GM19463 (cell line): ENCODE measurements around the gene CEP152.

Experiments used
- ATAC-seq: cut with Tn5 transposase; IDR thresholded peaks from one replicate; pipeline ENCODE4 v1.9.1; 2021; ENCODE audit warnings: mild to moderate bottlenecking, moderate library complexity; ENCODE audit not compliant: unreplicated experiment

CEP152 gene

DNA sequence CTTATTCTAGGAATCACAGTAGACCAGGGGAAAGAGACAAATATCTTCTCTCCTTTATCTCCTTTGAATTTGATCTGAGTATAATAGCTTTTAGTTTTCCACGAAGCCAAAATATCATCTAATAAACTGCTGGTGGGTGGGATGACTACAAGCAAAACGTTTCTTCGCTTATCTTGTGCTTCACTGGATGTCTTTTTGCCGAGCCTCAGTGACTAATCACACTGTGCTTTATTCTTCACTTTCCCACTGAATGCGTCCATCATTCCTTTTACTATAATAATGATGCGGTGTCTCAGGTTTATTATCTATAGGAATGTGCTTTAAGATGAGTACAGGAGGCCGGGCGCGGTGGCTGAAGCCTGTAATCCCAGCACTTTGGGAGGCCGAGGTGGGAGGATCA is 32.5 kb downstream of the CEP152 start:
- no peak for ATAC-seq

DNA sequence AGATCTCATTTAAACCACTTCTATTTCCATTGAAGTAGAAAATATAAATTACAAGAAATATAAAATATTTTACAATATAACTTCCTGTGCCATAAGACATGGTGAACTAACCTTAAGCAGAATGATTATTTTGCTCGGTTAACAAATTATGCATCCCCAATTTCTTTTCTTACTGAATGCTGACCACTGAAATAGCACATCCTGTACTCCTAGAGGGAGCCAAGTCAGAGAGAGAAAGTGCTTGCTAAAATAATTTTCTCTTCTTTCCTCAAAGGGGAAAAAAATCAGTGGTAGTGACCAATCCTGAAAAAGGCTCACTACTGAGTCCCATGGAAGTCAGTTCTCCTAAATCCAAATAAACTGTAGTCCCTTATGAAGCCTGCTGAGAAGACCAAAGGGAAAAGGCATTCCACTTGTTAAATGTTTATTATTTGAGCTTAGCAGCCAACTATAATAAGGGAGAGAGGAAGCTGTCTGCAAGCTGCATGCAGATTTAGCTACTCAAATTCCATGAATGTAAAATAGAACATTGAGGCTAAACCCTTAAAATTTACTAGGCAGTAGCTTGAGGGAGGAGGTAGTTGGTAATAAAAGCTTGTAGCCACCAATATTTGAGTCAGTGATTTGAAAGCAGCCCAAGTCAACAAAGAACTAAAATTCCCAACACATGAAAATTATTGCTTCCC is 33.1 kb downstream of the CEP152 start:
- no peak for ATAC-seq

DNA sequence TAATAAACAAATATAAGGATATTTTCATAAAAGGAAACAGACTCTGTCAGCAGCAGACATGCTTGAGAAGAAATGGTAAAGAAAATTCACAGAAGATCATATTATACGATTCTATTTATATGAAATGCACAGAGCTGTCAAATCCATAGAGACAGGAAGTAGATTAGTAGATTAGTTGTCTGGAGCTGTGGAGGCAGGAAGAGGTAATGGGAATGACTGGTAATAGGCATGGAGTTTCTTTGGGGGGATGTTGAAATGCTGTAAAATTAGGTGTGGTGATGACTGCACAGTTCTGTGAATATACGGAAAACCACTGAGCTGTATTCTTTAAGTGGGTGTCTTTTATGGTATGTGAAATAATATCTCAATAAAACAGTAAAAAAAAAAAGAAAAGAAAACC is 35.3 kb downstream of the CEP152 start:
- ATAC-seq: no peak

DNA sequence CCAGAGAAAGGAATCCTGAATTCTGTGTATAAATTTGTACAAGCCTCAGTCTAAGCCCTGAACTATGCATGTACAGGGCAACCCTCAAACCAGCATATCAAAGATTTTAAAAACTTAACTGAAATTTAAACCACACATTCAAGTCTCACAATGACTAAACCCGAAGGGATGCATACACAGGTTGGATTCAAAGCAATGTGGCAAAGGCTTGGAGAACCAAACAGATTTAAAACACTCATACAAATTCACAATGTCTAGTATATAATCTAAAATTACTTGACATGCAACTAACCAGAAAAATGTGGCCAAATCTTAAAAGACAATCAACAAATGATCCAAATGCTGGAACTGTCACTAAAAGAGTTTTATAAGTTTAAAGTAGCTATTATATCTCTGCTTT is 36.4 kb downstream of the CEP152 start:
- ATAC-seq: no peak

DNA sequence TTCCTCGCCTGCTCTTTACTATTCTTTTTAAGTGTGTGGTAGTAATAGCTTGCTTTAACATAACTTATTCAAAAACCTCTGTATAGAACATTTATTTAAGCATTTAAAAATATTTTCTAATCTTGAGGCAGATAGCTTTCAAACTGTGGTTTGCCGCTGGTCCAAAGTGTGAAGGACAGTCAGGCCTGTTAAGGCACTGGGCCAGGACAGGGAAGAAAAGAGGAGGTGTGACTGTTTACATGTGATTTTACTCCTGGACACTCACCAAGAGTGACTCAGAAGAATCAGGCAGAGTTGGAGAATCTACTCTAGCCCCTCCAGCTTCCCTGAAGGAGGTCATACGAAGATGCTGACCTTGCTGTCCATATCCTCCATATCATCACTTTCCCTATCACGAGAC is 44.7 kb downstream of the CEP152 start:
- no peak for ATAC-seq

DNA sequence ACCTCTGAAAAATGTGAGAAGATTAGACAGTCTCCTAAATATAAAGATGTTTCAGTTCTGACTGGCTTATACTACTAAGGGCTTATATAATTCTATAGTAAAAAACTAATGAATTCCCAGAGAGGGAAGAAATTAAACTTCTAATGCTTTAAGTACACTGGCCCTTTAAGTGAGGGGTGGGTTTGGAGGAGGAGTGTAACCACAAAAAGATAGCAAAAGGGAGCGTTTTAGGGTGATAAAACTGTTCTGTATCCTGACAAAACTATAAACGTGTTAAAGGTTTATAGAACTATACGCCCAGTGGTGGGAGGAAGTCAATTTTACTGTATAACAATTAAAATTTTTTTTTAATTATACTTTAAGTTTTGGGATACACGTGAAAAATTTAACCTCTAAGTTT is 45.8 kb downstream of the CEP152 start:
- ATAC-seq: no peak

DNA sequence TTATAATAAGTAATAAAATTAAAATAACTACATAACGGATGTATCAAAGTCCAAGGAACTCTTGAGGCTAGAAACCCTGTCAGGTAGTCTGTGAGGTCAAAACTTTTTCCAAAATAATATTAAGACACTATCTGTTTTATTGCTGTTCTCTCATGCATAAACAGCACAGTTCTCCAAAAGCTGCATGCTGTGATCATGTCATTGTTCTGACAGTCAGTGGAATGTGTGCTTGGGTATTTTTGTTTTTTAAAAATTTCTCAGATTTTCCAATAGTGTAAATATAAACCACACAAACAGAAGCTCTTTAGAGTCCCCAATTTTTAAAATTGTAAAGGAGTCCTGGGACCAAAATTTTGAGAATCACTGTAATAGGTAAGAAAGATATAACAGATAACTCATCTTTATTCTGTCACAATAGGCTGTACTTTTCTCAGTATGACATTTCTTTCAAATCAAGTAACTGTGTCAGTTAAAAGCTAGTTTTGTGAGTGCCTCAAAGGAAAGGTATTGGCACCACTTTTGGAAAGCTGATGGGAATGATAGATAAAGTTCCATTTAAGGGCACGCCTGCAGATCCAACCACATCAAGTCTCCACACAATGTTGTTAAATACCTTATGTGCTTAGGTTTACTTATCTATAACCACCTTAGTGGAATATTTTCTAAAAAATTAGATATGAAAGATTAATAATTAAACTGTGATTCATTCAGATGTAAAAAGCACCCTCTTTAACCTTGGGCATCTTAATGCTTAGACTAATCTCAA is 49.3 kb downstream of the CEP152 start:
- ATAC-seq: no peak

DNA sequence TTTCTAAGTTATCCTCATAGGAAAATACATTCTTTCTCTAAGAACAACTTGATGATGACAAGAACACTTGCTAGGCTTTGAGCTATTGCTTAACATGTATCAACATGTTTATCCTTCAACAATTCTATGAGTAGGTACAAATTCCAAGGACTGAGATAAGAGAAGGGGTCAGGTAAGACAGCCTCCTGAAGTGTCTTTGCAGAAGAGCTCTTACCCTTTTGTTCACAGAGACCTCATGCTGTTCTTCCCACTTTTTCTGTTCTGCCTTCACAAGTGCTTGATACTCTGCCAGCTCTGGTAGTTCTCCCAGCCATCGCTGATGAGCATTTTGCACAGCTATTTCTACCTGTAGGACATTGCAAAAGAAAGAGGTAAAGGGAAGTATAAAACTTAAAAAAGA is 50.9 kb downstream of the CEP152 start:
- no peak for ATAC-seq

DNA sequence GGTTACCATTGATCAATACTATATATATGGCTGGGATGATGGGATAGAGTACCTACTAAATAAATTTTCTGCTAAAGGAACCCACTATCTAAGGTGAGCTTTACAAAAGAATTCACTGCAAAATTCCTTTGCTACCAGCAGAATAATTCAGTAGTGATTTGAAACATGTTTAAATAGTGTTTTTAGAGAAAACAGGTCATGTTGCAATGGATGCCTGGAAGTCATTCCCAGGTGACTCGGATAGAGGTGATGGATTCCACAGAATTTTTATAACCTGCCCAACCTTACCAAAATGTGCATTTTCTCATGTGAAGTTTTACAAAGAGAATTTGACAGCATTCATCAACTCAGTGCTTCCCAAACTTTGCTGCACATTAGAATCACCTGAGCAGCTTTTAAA is 53.2 kb downstream of the CEP152 start:
- no peak for ATAC-seq

DNA sequence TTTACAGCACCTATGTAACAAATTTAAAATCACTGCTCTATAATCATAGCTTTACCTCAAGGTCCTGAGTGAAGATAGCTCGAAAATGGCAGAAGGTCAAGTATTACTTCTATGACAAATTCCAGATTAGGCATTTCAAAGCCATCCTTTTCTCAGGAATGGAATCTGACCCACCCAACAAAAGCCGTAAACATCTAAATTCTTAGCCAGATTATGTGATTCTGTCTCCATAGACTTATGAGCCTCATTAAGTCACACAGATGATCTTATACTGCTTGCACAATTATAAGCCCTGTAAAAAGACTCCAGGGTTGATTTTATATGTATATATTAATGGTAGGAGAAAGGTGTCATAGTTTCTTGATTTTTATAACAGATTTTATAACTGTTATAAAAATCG is 56.9 kb downstream of the CEP152 start:
- no peak for ATAC-seq

DNA sequence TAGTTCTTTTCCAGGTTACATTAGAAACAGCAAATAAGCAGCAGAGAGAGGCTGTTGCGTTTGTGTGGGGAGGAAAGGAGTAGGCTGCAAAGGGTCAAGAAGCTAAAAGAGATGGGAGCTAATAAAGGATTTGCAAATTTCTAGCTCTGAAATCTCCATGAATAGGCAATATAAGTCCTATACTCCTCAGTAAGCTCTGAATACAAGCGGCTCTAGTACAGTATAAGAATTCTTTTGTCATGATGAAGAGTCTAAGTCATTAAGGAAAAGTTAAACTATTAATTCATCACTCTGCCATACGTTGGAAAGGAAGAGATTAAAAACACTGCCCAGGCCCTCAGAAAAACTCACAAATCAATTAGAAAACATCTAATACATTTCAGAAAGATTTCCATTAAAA is 59.3 kb downstream of the CEP152 start:
- no peak for ATAC-seq

DNA sequence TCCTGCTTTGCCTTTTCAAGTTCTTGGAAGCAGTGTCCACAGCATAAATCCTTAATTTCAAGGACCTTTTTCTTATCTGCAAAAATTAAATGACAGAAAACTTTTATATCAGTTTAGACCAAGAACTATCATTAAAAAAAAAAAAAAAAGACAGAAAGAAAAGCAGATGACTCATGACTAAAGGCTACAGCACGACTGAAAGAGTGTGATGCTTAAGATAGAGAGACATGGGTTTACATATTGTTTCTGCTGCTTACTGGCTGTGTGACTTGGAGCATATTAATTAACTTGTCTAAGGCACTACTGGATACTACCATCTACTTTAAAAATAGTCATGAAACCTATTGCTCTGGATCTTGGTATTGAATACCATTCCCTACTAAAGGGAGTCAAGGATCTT is 62.3 kb downstream of the CEP152 start:
- no peak for ATAC-seq

DNA sequence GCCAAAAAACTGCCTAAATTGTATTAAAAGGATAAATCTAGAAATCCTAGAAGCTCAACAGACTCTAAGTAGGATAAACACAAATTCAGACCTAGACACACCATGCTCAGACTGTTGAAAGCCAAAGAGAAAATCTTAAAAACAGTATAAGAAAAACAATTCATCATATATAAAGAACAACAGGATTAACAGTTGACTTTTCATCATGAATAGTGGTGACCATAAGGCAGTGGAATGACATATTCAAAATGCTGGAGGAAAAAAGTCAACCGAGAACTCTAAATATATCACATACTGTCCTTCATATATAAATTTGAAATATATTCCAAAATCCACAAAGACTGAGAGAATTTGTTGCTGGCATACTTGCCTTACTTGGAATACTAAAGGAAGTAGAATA is 77.3 kb downstream of the CEP152 start:
- no peak for ATAC-seq

DNA sequence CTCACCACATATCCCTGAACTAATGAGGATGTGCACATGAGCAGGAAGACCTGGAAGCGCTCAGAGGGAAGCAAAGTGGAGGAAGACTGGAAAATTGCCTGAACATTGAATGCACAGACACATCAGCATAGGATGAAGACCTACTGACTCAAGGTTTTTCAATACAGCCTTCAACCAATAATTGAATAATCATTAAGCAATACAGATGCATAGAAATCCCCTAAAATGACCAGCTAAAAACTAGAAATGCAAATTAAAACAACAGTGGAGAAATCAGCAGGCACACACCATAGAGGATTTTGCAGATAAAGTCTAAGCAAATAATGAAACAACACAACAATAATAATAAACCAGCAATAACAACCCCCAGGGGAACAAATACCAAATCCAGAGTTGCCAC is 80.4 kb downstream of the CEP152 start:
- ATAC-seq: peak; percentile 80

DNA sequence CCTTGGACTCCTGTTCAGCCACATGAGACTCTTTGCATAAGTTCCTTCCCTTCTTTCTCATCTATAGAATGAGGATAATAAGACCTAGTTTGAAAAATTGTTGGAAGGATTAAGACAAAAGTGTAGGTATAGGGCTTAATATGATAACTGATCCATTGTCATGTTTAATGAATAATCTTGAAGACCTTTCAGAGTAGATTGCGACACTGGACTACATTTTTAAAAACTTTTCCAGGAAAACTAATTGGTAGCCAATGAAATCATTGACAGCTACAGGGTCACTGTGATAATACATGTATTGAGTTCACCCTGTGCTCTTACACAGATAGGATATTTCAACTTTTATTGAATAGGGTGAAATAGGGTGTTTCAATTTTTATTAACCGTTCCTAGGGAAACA is 86.9 kb downstream of the CEP152 start:
- no peak for ATAC-seq

DNA sequence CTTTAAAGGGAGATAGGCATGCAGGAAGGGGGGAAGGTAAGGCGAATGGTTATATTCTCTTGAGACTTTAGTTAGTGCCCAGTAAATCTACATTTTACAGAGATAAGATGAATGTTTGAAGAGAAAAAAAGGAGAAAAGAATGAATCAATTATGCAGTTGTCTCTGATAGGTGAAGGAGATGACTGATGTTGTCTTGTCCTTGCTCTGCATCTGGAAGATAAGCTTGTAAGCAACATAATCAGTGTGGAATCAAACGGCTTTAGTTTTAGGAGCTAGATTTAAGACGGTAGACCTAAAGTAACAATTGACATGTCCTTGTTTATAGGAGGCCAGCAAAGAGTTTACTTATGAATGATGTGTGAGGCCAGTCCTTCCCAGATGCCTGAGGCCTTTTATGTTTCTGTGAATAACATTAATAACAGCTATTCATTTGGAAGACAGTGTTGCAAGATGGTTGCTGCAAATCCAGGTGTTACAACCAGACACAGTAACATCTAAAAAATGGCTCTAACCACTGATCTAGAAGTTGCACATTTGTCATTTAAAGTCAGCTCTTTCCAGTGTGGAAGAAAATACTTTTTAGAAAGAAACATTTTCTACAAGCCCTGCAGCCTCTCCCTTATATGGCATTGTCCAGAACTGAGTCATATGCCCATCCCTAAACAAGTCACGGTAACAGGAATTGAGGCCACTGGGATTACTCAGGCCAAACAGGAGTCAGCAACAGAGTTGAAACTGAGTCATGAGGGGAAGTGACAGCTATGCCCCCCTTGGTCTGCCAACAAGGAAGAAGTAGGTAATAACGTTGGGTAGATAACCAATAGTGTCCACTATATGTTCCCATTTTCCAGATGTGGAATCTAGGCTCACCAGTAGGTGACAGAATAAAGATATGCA is 87.9 kb downstream of the CEP152 start:
- ATAC-seq: no peak

DNA sequence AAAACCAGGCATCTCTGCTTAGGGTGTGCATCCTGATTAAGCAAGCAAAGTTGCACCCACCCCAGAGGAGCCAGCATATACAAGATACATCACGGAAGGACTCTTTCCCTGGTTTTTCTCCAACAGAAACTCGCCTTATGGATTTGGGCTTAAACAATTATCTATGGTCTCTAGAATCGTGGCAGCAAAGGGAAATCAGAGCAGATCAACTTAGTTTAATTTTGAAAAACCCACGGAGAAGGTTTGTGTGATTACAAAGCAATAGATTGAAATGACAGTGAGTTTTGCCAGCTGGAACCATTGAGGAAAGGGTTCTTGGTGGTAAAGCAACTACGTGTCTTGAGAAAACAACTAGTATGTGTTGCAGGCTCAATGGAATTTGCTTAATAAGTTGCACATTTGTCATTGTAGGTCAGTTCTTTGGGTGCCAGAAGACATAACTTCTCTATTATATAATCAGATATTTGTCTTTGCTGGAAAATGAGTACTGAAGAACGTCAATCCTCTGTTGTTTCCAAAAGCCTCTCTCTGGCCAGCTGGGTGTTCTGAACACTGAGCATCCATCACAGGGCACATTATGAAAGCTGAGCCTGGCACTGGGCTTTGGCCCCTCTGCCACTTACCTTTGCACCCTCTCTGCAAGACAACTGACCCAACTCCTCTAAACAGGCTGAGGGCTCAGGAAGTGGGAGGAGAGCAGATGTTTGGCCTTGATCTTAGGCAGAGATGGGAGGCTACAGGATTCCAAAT is 89.6 kb downstream of the CEP152 start:
- no peak for ATAC-seq

DNA sequence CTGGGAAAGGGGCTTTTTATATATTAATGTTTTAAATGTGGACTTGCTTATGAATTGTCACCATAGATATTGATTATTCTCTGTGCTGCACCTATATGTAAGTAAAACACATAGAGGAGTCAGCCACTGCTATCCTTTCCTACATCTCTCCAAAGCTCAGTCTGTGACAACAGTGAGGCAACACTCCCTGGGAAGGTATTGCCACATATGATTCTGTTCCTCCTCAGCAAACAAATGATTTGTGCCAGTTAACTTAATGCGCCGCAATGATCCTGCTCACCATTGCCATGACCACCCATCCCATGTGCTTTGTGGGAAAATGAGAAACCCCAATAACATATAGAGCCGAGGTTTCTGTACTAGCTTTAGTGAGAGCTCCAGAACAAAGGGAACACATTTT is 90.2 kb downstream of the CEP152 start:
- ATAC-seq: no peak

DNA sequence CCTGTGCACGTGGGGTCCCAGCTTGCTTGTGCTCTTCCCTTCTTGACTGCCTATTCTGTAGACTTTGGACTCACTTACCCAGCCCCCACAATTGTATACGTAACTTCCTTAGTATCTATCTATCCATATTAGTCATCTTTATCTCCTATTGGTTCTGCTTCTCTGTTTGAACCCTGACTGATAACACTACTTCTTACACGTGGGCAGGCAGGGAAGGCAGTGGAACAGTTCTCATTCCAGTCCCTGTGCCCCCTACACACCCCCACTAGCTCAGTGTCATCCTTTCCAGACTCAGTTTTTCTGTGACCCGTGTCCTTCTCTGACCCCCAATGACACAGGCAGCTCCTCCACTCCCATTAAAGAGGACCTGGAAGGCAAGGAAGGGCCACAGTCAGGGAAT is 91.2 kb downstream of the CEP152 start:
- ATAC-seq: no peak

DNA sequence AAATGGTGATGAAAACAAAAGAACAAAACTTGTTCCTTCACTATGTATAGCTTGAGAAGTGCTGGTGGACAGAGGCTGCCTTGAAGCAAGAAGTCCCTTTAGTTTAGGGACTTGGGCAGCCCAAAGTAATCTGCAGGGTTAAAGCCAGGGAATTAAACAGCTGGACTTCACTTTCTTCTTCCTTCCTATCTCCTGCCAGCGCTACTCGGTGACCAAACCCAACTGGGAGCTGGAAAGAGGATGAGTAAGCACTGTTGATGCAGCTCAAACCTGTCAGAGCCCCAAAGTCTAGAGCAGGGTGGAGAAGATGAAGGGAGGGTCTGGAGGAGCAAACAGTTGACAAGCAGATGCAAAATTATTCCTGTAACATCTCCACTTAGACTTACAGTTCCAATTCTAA is 92.2 kb downstream of the CEP152 start:
- ATAC-seq: no peak

DNA sequence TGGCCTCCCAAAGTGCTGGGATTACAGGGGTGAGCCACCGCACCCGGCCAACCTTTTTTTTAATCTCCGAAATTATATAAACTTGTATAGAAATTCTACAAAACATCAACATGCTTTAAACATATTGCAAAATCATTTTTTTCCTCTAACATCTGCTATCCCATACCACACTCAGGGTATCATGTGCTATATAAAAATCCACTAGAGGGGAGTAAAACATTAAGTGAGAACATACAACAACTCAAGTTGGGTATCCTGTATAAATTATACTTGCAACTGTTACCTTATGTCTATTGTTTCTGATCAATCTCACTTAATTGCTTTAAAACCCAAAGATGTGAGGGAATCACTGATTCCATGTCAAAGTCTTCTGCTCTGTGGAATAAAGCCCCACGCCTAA is 93.4 kb downstream of the CEP152 start:
- ATAC-seq: no peak
